T-helper 2 cell treated with Interferon-gamma antibody and Interleukin-4, amounts not matched to agents 100 ng/mL and 5 ng/mL, for 36 hours (primary cell): ENCODE data around the gene CBS. TPM values are rescaled to one million over a fixed set of nuclear protein-coding genes. Genes with fewer than 3 reads are reported as not detected.
"Not testable (repeated sequence)": the region's sequence is repeated elsewhere in the genome, so short reads cannot be mapped to it uniquely, and the experiment has no call there.

Experiments
- intact Hi-C: fragments of 100-400 bp; cut with micrococcal nuclease; formaldehyde crosslinking; loops from one replicate; pipeline ENCODE4 v1.15.1; 2023
- total RNA-seq: library from RNA; stranded (reverse); gene quantifications from 2 replicates; pipeline ENCODE4 v1.2.3, GENCODE V29; 2022

The CBS gene
- total RNA-seq, 1 donor from 2014 or later, result 20.8 TPM

DNA sequence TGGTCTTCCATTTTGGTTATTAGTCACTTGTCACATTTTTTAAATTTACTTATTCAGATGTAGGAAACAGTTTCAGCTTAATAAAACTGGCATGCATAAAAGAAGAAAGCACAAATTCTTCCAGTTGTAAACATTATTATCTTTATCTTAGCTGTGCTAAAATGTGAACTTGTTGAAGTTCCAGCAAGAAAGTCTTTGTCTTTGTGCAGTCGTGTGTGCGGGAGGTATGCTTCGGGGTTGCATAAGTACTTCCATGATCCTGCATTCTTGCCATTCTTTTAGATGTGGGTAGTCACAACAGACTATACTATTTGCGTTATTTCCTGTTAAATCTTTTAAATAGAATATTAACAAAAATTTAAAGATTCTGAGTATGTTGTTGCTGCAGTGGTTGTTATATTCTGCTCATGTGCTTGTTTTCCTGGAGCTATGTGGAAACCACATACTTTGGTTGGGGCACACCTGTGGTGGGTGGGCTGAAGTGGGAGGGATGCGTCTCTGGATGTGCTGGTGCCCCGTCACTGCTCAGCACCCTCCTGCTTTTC lies 49.9 kb downstream of the CBS start:
- intact Hi-C loops, result no loop called here

DNA sequence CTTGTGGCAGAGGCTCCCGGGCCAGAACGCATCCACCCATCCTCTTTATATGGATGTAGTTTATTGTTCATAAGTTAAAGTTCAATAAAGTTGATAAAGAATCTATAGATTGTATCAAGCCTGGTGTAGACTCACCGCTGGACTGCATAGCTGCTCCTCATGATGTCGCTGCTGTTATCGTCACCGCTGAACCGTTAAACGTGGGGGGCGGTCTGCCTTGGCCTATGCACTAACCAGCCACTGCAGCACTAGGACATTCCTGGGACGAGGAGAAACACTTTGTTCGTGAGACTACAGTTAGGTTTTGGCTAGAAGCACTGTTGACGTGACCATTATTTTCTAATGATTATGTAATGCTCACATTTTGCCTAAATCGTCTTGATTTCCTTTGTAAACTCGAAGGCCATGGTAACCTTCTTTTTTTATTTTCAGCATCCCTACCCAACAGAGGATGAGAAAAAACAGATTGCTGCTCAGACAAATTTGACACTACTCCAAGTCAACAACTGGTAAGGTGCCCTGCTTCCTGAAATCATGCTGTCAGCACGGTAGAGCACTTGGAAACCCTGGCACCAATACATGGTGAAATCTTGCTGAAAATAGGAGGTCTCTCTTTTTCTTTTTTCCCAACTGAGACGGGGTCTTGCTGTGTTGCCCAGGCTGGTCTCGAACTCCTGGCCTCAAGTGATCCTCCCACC lies 51.0 kb downstream of the CBS start:
- intact Hi-C loops, result no loop called here

DNA sequence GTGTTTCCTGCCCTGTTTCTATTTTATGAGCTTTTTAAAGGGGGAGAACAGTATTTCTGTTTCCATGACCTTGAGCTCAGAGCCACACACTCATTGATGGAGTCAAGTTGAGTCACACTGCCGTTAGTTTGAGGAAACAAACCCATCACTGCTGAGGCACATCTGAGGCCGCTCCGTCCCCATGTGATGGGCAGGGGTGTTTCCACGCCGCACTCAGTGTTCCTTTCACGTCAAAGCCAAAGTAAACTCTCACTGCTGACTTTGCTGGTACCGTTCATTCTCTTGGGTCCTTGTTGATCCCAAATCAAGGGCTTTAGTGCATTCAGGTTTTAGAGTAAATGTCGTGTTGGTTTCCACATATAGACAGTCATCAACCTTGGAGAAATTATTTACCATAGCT lies 52.5 kb downstream of the CBS start:
- intact Hi-C loops, result no loop called here

DNA sequence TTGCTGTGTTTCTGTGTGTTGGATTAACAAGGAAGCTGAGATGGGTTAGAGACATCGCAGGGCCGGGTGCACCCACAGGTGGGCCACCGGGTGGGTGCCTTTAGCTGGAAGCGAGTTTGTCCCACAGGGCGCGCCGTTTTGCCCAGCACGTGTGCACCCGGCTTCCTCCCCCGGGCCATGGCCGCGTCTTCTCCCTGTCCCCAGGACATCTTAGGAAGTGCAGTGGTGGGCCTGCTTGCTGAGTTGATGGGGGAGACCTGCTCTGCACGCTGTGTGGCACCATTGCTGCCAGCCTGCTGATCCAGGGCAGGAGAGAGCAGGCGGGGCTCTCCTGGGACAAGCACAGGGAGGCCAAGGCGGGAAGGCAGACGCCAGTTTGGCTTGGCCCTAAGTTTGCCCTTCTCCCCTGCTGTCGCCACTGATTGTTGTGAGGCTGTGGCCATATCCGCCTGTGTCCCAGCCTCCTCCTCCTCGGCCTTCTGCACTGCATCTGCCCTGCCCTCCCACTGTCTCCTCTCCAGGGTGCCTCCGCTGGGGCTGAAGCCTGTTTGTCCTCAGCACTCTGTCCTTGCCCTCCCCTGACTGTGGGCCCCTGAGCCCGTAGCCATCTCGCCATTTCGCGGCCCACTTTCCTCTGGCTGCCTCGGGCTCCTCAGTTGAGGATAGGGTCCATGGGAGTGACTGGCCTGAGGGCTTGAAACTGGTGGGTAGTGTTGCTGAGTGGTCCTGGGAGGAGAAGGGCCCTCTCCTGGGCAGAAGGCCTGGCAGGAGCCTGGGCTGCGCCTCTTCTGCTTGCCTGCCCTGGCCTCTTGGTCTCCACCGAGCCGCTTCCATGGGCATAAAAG lies 53.7 kb downstream of the CBS start:
- intact Hi-C loops, result no loop called here

DNA sequence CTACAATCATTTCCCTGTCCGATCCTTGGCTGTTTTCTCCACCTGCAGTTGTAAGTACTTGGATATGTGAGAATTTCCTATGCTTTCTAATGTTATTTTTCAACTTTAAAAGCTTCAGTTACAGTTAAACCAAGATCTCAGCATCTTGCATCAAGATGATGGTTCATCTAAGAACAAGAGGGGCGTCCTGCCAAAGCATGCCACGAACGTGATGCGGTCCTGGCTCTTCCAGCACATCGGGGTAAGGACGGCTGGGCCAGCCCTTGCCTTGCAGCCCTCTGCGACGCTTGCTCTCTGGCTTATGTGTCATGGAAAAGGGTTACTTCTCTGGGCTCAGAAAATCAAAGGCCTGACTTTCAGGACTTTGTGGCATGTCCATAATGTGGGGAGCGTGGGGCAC lies 54.4 kb downstream of the CBS start:
- intact Hi-C loops, result no loop called here

DNA sequence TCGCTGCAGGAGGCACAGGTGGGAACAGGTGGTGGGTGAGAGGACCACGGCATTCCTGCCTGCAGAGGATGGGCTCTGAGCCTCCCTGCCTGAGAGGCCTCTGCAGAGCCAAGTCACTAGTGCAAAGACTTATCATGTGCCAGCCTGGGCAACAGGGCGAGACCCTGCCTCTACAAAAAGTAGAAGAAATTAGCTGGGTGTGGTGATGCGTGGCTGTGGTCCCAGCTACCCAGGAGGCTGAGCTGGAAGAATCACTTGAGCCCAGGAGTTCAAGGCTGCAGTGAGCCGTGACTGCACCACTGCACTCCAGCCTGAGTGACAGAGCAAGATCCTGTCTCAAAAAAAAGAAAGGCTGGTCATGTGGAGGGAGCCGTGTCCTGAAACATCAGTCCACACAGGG lies 54.9 kb downstream of the CBS start:
- intact Hi-C loops, result no loop called here

DNA sequence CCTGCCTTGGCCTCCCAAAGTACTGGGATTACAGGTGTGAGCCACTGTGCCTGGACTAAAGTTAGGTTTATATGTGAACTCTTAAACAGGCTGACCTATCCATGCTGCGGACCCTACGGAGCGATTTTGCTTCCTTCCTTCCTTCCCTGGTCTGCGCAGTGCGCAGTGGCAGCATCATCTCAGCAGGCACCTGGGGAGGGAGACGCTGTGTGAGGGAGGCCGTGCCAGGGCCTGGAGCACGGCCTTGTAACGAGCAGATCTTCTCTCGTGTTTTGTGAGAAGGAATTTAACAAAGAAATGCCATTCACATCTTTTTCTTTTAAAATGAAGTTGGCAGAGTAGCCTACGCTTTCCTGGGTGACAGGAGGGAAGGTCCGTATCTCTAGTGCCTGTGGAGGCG lies 55.5 kb downstream of the CBS start:
- intact Hi-C loops, result no loop called here

DNA sequence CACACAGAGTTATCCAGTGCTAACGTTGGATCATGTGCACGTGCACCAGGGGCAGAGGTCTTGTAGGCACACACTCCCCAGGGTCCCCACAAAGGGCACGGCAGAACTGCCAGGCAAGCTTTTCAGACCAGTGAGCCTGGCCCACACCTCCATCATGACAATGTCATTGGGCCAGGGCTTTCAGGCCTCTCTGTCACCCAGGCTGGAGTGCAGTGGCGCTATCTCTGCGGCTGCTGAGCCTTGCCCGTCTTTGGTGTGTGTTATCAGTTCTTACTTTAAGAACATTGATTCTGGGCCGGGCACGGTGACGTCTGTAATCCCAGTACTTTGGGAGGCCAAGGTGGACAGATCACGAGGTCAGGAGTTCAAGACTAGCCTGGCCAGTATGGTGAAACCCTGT lies 57.1 kb downstream of the CBS start:
- intact Hi-C loops, result no loop called here

DNA sequence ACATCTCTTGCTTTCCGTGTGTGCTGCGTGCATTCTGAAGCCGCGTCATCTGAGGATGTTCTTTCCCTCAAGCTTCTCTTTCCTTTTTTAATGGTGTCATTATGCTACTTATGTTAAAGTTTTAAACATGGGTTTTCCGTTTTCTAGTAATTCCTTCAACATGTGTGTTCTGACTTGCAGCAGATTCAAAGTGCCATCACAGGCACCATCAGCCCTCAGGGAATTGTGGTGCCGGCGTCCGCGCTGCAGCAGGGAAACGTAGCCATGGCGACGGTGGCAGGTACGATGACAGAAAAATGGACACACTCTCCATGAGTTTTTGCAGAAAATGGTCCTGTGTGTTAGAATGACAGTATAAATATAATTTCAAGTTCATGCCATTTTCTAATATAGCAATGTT lies 58.9 kb downstream of the CBS start:
- intact Hi-C loops, result no loop called here

DNA sequence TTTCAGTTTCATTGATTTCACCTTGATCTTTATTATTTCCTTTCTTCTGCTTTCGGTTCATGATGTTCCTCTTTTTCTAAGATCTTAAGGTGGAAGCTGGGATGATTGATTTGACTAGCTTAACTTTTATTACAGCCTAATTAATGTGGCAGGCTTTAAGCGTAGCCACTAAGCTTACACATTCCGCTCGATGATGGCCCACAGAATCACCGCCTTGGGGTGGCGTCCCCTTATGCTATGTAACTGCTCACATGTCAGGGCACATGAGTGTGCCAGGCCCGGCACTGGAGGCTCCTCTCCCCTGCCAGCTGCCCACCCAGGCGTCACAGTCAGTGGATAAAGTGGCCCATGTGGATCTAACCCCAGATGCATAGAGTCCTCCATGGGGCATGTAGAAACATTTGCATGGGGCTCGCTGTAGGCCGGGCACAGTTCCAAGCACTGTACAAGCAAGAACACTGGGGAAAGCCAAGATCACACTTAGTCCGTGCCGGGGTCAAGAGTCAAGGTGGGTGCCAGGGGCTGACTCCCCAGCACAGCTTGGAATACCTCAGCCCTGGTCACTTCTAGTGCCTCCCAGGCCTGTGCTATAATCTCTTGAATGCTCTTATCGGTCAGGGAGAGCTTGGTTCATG lies 59.6 kb downstream of the CBS start:
- intact Hi-C loops, result no loop called here

DNA sequence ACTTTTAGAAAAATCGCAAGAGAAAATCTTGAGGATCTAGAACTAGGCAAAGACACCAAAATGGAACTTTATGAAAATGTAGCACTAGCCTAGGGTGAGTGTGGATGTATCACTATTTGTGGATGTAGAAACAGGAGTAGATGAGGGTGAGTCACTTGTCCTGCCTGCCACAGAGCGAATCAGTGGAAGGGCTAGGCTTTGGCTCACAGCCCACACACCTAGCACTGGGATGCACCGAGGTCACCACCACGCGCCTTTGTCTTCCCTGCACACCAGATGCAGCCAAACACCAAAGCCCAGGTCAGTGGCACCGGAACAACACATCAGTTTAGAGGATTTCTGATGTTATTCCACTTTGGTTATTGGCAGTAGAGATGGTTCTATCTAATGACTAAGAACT lies 63.0 kb downstream of the CBS start:
- intact Hi-C loops, result no loop called here

DNA sequence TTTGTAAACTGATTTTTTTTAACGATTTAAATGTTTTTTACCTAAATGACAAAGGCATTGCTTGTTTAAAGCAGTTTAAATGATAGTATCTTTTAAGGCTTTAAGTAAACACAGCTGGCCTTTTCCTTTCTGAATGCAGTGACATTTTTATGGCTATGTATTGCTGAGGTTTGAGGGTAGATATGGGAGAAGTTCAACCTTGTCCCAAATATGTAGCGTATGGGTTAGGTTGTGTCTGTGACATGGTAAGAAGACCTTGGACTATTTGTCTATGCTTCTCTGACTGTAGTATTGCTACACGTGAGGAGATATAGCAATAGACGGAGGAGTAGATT lies 68.8 kb downstream of the CBS start:
- intact Hi-C loops, result no loop called here

DNA sequence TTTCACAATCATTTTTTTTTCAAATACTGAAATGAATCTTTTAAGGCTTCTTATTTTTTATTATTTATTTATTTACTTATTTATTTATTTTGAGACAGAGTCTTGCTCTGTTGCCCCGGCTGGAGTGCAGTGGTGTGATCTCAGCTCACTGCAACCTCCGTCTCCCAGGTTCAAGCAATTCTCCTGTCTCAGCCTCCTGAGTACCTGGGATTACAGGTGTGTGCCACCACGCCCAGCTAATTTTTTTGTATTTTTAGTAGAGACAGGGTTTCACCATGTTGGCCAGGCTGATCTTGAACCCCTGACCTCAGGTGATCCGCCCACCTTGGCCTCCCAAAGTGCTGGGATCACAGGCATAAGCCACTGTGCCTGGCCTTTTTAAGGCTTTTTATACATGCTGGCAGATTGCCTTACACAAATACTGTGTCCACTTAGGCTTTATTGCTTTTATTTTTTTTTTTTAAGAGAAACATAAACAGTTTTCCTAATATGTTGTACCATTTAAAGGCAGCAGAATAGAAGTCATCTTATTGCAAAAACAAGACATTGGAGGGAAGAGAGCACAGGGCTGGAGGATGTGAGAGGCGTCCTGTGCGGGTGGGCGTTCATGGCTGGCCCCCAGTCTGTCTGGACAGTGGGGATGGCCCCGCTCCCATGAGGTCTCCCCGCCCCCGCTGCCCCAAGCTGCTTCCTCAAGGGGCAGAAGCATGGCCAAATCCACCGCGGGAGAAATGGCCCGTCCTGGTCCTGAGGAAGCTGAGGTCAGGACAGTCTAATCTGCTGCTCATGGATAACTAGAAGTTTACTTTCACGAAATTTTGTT lies 69.4 kb downstream of the CBS start:
- intact Hi-C loops, result not testable (repeated sequence)

DNA sequence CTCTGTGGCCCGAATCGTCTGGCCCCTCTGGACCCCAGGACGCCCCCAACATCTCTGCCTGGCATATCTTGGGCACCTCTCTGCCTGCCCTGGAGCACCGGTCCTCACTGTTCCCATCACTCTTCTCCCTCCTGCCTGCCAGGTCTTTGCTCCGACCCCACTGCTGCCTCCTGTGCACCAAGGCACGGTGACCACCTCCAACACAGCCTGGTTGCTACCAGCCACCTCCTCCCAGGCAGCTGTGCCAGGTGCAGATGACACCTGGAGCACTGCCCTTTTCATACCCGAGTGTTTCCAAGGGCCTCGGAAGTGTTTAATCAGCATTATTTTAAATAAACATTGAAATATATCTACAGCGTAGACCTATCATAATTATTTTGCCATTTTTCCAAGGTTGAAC lies 70.0 kb downstream of the CBS start:
- intact Hi-C loops, result no loop called here

DNA sequence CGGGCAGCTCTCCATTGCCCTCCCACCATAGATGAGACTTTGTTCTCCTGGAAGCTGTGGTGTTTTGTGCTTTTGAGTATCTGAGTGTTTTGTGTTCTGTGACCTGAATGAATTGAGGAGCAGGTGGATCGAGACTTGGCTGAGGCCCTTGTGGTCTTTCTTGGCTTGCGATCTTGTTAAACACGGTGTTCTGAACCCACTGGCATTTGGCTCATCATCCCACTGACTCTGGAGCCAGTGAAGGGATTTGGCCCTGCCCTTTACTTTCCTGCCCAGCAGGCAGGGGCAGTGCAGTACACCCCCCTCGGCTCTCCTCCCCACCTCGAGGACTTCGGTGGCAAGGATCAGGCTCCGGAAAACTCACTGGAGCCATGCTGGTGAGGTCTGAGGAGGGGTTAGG lies 70.7 kb downstream of the CBS start:
- intact Hi-C loops, result no loop called here

Other genes starting within 250 kb of the CBS start
- 44.9 and 49.7 TPM in 2 replicates for gene WDR4, start 196.3 kb downstream of the CBS start, total RNA-seq
- gene NDUFV3, start 182.5 kb downstream of the CBS start, total RNA-seq, result 29.2 and 32.0 TPM in 2 replicates
- gene ERVH48-1, start 150.2 kb downstream of the CBS start, total RNA-seq, result 0.39 TPM in 2 replicates
- gene PKNOX1, start 101.3 kb downstream of the CBS start, total RNA-seq, result 31.3 and 32.2 TPM in 2 replicates
- gene U2AF1, start 31.7 kb upstream of the CBS start, total RNA-seq, result 6.1 and 7.5 TPM in 2 replicates
- gene CRYAA, start 93.2 kb upstream of the CBS start, total RNA-seq, result not detected in 2 replicates